Measurements from ENCODE around the gene COPB1. TPM values are rescaled to one million over a fixed set of nuclear protein-coding genes. Genes with fewer than 3 reads are reported as not detected.

COPB1 gene
- total RNA-seq, 2 experiments from 2014 or later, result 81.7 to 93.4 TPM

DNA sequence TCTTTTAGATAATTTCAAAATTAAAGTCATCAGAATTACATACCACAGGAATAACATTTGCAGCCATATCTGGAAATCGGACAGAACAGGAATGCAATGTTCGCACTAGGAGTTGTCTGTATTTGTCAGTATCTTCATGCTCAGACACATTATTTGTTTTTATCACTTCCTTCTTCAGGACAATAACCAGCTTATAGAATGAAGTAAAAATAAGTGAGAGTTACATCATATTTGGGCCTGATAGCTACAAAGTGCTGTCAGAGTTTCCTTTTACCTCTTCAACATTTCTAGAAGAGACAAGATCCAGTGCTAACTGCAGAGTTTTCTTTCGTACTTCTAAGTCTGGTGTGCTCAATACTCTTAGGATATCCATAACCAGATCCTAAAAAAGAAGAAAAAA lies 18.9 kb downstream of the COPB1 start:
- Histone ChIP-seq H2AFZ (ENCODE audit: low read length) (no peak overlapping the region), H3K4me1 (ENCODE audit: insufficient read depth, low read length, poor library complexity, severe bottlenecking) (no peaks in the 10 kb centered on the region), H3K9me3 (ENCODE audit: low read length) (no peaks in the 10 kb centered on the region), H3K79me2 (ENCODE audit: insufficient read depth, low read depth, low read length) (no peaks in the 10 kb centered on the region), H4K20me1 (ENCODE audit: insufficient read depth, low read length) (no peaks in the 10 kb centered on the region), H3K9me2 (ENCODE audit: insufficient read depth, low read length) (no peaks in the 10 kb centered on the region), H3K4me2 (ENCODE audit: low read length) (no peak overlapping the region), H3K36me3 (ENCODE audit: insufficient read depth, low read length) (peaks cover 99% of the 10 kb centered on the region), H3K27ac (ENCODE audit: low read depth, low read length, poor library complexity, severe bottlenecking) (no peak overlapping the region), H3K4me3 (ENCODE audit: low read depth, low read length, poor library complexity, severe bottlenecking) (no peak overlapping the region)
- CTCF ChIA-PET (ENCODE audit: unreplicated experiment), result no interaction called here
- no peak for TF ChIP-seq EZH2phosphoT487 (IDR thresholded peaks at IDR 0.05; ENCODE audit: borderline replicate concordance, low read depth, low read length)
- TF ChIP-seq, protein P1, sequence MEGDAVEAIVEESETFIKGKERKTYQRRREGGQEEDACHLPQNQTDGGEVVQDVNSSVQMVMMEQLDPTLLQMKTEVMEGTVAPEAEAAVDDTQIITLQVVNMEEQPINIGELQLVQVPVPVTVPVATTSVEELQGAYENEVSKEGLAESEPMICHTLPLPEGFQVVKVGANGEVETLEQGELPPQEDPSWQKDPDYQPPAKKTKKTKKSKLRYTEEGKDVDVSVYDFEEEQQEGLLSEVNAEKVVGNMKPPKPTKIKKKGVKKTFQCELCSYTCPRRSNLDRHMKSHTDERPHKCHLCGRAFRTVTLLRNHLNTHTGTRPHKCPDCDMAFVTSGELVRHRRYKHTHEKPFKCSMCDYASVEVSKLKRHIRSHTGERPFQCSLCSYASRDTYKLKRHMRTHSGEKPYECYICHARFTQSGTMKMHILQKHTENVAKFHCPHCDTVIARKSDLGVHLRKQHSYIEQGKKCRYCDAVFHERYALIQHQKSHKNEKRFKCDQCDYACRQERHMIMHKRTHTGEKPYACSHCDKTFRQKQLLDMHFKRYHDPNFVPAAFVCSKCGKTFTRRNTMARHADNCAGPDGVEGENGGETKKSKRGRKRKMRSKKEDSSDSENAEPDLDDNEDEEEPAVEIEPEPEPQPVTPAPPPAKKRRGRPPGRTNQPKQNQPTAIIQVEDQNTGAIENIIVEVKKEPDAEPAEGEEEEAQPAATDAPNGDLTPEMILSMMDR (conservative IDR thresholded peaks at IDR 0.05; ENCODE audit: low read length), result no peak
- DNase-seq (ENCODE audit: low spot score), result no peak
- POLR2A ChIA-PET, result interaction anchor here (0.7 to 1.6 kb wide), 6 partner anchors 10 to 26 kb away, joined by 4 to 9 read pairs (median 5); no protein-coding TSS in a partner anchor
- BruUV-seq (replicated peaks), result no TSS peak
- intact Hi-C loops (cut with micrococcal nuclease; ENCODE audit: unreplicated experiment), result no loop called here

DNA sequence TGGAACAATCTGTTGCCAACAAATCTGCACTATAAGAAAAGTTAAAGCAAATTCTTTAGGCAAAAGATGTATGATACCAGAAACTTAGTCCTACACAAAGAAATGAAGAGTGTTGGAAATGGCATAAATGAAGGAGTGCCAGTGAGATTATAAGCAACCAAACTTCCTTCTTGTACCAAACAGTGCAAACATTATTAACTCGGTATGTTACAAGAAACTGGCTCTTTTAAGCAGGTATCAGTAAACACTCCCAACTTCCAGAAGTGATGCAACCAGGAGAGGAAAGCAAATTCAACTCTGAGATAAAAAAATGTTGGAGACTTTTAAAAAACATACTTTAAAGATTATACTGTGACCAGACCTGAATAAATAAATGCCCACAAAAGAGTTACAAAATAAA lies 28.5 kb downstream of the COPB1 start:
- Histone ChIP-seq H3K36me3 (ENCODE audit: insufficient read depth, low read length) (peaks cover 99% of the 10 kb centered on the region), H3K4me3 (ENCODE audit: low read depth, low read length, poor library complexity, severe bottlenecking) (no peak overlapping the region), H4K20me1 (ENCODE audit: insufficient read depth, low read length) (no peaks in the 10 kb centered on the region), H3K27ac (ENCODE audit: low read depth, low read length, poor library complexity, severe bottlenecking) (no peak overlapping the region), H3K79me2 (ENCODE audit: insufficient read depth, low read depth, low read length) (no peaks in the 10 kb centered on the region; the same call in 1 of the 2 replicates), H3K9me3 (ENCODE audit: low read length) (no peaks in the 10 kb centered on the region), H3K4me1 (ENCODE audit: insufficient read depth, low read length, poor library complexity, severe bottlenecking) (no peaks in the 10 kb centered on the region), H3K4me2 (ENCODE audit: low read length) (no peak overlapping the region), H3K9me2 (ENCODE audit: insufficient read depth, low read length) (no peaks in the 10 kb centered on the region), H2AFZ (ENCODE audit: low read length) (no peak overlapping the region)
- DNase-seq (ENCODE audit: low spot score), result no peak
- intact Hi-C loops (cut with micrococcal nuclease; ENCODE audit: unreplicated experiment), result no loop called here
- no TSS peak for BruUV-seq (replicated peaks)
- TF ChIP-seq, protein P1 (conservative IDR thresholded peaks at IDR 0.05; ENCODE audit: low read length), result no peak
- TF ChIP-seq EZH2phosphoT487 (IDR thresholded peaks at IDR 0.05; ENCODE audit: borderline replicate concordance, low read depth, low read length), result no peak
- POLR2A ChIA-PET, result no interaction called here
- CTCF ChIA-PET (ENCODE audit: unreplicated experiment), result no interaction called here

DNA sequence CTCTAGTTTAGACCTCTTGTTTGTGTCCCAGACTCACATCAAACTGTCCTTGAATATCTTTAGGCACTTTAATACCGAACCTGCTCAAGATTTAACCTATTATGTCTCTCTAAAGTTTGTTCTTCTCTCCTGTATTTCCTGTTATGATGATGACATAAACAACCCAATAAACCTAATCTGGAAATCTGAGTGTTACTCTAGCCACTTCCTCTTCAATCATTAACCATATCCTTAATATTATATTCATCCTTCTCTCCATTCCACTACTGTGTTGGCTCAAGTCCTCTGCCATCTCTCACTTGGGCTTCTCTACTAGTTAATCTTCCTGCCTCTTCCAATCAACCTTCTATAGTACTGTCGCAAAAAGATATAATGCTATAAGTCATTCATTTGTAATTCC lies 36.0 kb downstream of the COPB1 start:
- CTCF ChIA-PET (ENCODE audit: unreplicated experiment), result no interaction called here
- BruUV-seq (replicated peaks), result no TSS peak
- intact Hi-C loops (cut with micrococcal nuclease; ENCODE audit: unreplicated experiment), result loop anchor here (5.0 kb wide), 1 partner anchor 34 kb away; the partner anchor contains the start of gene COPB1

More for the DNA sequence above, 36.0 kb downstream of the COPB1 start:
- H3K9me3 ChIP-seq (ENCODE audit: low read length), result no peaks in the 10 kb centered on the region
- H3K4me1 ChIP-seq (ENCODE audit: insufficient read depth, low read length, poor library complexity, severe bottlenecking), result no peaks in the 10 kb centered on the region
- peaks cover 98% of the 10 kb centered on the region for H3K36me3 ChIP-seq (ENCODE audit: insufficient read depth, low read length)
- no peak overlapping the region for H3K4me2 ChIP-seq (ENCODE audit: low read length)
- no peaks in the 10 kb centered on the region for H4K20me1 ChIP-seq (ENCODE audit: insufficient read depth, low read length)
- no peak overlapping the region for H3K27ac ChIP-seq (ENCODE audit: low read depth, low read length, poor library complexity, severe bottlenecking)
- no peak overlapping the region for H2AFZ ChIP-seq (ENCODE audit: low read length)
- no peaks in the 10 kb centered on the region for H3K79me2 ChIP-seq (ENCODE audit: insufficient read depth, low read depth, low read length)
- no peak for TF ChIP-seq EZH2phosphoT487 (IDR thresholded peaks at IDR 0.05; ENCODE audit: borderline replicate concordance, low read depth, low read length)
- TF ChIP-seq, protein P1 (conservative IDR thresholded peaks at IDR 0.05; ENCODE audit: low read length), result no peak
- POLR2A ChIA-PET, result interaction anchor here (1.0 to 1.4 kb wide), 2 partner anchors 8 to 30 kb away, joined by 4 to 9 read pairs; no protein-coding TSS in a partner anchor
- H3K9me2 ChIP-seq (ENCODE audit: insufficient read depth, low read length), result no peaks in the 10 kb centered on the region
- H3K4me3 ChIP-seq (ENCODE audit: low read depth, low read length, poor library complexity, severe bottlenecking), result no peak overlapping the region
- DNase-seq (ENCODE audit: low spot score), result no peak
